Urinary bladder (tissue), 4 donors: ENCODE data around the gene INPP4A. TPM values are rescaled to one million over a fixed set of nuclear protein-coding genes. Genes with fewer than 3 reads are reported as not detected.

Experiments used
- DNase-seq: peaks from one replicate; pipeline ENCODE4 v3.0.0-alpha.2; 2015; ENCODE audit errors: extremely low spot score
- H3K27ac ChIP-seq: one replicate; pipeline ENCODE4 v1.5.1; 2013; ENCODE audit warnings: low read depth, mild to moderate bottlenecking, moderate library complexity
- H3K36me3 ChIP-seq: one replicate; pipeline ENCODE4 v1.6.1; 2013; ENCODE audit warnings: mild to moderate bottlenecking, moderate library complexity; ENCODE audit not compliant: insufficient read depth
- H3K4me1 ChIP-seq: one replicate; pipeline ENCODE4 v1.6.1; 2013; ENCODE audit warnings: mild to moderate bottlenecking, moderate library complexity; ENCODE audit not compliant: insufficient read depth
- H3K4me3 ChIP-seq: one replicate; pipeline ENCODE4 v1.5.1; 2013; ENCODE audit warnings: low read depth, low read length
- WGBS: extraction: QIAGEN DNeasy Blood & Tissue Kit; methylation state at CpG from one replicate; pipeline ENCODE4 v1.1.7; 2013; 5-methylcytosine and 5-hydroxymethylcytosine counted together
- polyA plus RNA-seq: library from polyadenylated mRNA; stranded (reverse); fragments of 200-250 nt; gene quantifications from one replicate; pipeline ENCODE4 v1.2.3, GENCODE V29; 2013
- total RNA-seq: library from RNA; depleted of rRNA; stranded (reverse); fragments of >200 nt; gene quantifications from one replicate; pipeline ENCODE4 v1.2.3, GENCODE V29; 2014
- donor health status: healthy with polysubstance abuse.
- donor health status: healthy.

Gene INPP4A
- total and polyA plus RNA-seq, 2 donors: 19.2 to 32.6 TPM

- H3K27ac ChIP-seq: no peak overlapping the region
- no peaks in the 10 kb centered on the region for H3K36me3 ChIP-seq
- H3K4me1 ChIP-seq: peaks cover 3% of the 10 kb centered on the region
- 96% methylated on average over 11 of the region's 11 CpGs for WGBS
- H3K4me3 ChIP-seq: no peak overlapping the region
- DNase-seq: no peak
Measured at GRCh38 chr2:98469862-98470544, 25.3 kb downstream of the INPP4A start.

GRCh38 chr2:98470851-98471255 lies 26.2 kb downstream of the INPP4A start:
- Histone ChIP-seq H3K36me3 (no peaks in the 10 kb centered on the region), H3K4me1 (peaks cover 3% of the 10 kb centered on the region), H3K27ac (no peak overlapping the region), H3K4me3 (no peak overlapping the region)
- WGBS: 93% methylated on average over 7 of the region's 7 CpGs
- no peak for DNase-seq

GRCh38 chr2:98471402-98472131 lies 26.9 kb downstream of the INPP4A start:
- whole genome bisulfite sequencing: 86% methylated on average over 10 of the region's 10 CpGs
- peaks cover 3% of the 10 kb centered on the region for H3K4me1 ChIP-seq
- H3K4me3 ChIP-seq: no peak overlapping the region
- DNase-seq: no peak
- H3K36me3 ChIP-seq: no peaks in the 10 kb centered on the region
- H3K27ac ChIP-seq: no peak overlapping the region

- H3K36me3 ChIP-seq: no peaks in the 10 kb centered on the region
- no peak for DNase-seq
- no peak overlapping the region for H3K4me3 ChIP-seq
- H3K27ac ChIP-seq: no peak overlapping the region
- WGBS: 86% methylated on average over 5 of the region's 5 CpGs
- peaks cover 3% of the 10 kb centered on the region for H3K4me1 ChIP-seq
Measured at GRCh38 chr2:98472132-98472650, 27.5 kb downstream of the INPP4A start.

GRCh38 chr2:98472961-98473746 lies 28.5 kb downstream of the INPP4A start:
- Histone ChIP-seq H3K27ac (no peak overlapping the region), H3K4me1 (peaks cover 2% of the 10 kb centered on the region), H3K36me3 (no peaks in the 10 kb centered on the region), H3K4me3 (no peak overlapping the region)
- DNase-seq: no peak
- WGBS: 93% methylated on average over 9 of the region's 9 CpGs

- H3K4me3 ChIP-seq: no peak overlapping the region
- 85% methylated on average over 10 of the region's 10 CpGs for WGBS
- no peak for DNase-seq
- peaks cover 2% of the 10 kb centered on the region for H3K4me1 ChIP-seq
- H3K36me3 ChIP-seq: no peaks in the 10 kb centered on the region
- H3K27ac ChIP-seq: no peak overlapping the region
Measured at GRCh38 chr2:98473995-98474780, 29.5 kb downstream of the INPP4A start.

- H3K4me1 ChIP-seq: peaks cover 2% of the 10 kb centered on the region
- 77% methylated on average over 5 of the region's 5 CpGs for WGBS
Measured at GRCh38 chr2:98474979-98475632, 30.4 kb downstream of the INPP4A start.

GRCh38 chr2:98476192-98476868 lies 31.7 kb downstream of the INPP4A start:
- no peak overlapping the region for H3K4me3 ChIP-seq
- 83% methylated on average over 9 of the region's 9 CpGs for WGBS
- peaks cover 2% of the 10 kb centered on the region for H3K4me1 ChIP-seq
- H3K36me3 ChIP-seq: no peaks in the 10 kb centered on the region
- DNase-seq: no peak
- no peak overlapping the region for H3K27ac ChIP-seq

More at GRCh38 chr2:98474979-98475632, 30.4 kb downstream of the INPP4A start:
- no peaks in the 10 kb centered on the region for H3K36me3 ChIP-seq
- H3K4me3 ChIP-seq: no peak overlapping the region
- no peak overlapping the region for H3K27ac ChIP-seq
- DNase-seq: no peak

- DNase-seq: no peak
Measured at GRCh38 chr2:98477036-98477435, 32.4 kb downstream of the INPP4A start.

GRCh38 chr2:98477506-98477905 lies 32.8 kb downstream of the INPP4A start:
- H3K4me3 ChIP-seq: no peak overlapping the region
- no peak overlapping the region for H3K27ac ChIP-seq
- peaks cover 2% of the 10 kb centered on the region for H3K4me1 ChIP-seq
- DNase-seq: no peak
- no peaks in the 10 kb centered on the region for H3K36me3 ChIP-seq
- WGBS: 96% methylated on average over 5 of the region's 5 CpGs

More at GRCh38 chr2:98477036-98477435, 32.4 kb downstream of the INPP4A start:
- H3K27ac ChIP-seq: no peak overlapping the region
- H3K36me3 ChIP-seq: no peaks in the 10 kb centered on the region
- 97% methylated on average over 10 of the region's 10 CpGs for WGBS
- peaks cover 2% of the 10 kb centered on the region for H3K4me1 ChIP-seq
- H3K4me3 ChIP-seq: no peak overlapping the region

GRCh38 chr2:98478088-98478551 lies 33.5 kb downstream of the INPP4A start:
- no peaks in the 10 kb centered on the region for H3K36me3 ChIP-seq
- no peak for DNase-seq
- H3K4me3 ChIP-seq: no peak overlapping the region
- WGBS: 85% methylated on average over 8 of the region's 8 CpGs
- no peak overlapping the region for H3K27ac ChIP-seq
- H3K4me1 ChIP-seq: peaks cover 2% of the 10 kb centered on the region

- WGBS: 88% methylated on average over 4 of the region's 4 CpGs
- DNase-seq: no peak
- H3K4me3 ChIP-seq: no peak overlapping the region
- H3K36me3 ChIP-seq: no peaks in the 10 kb centered on the region
- H3K4me1 ChIP-seq: no peaks in the 10 kb centered on the region
- no peak overlapping the region for H3K27ac ChIP-seq
Measured at GRCh38 chr2:98478907-98479306, 34.2 kb downstream of the INPP4A start.
